ENCODE data around the gene TACR3. TPM values are rescaled to one million over a fixed set of nuclear protein-coding genes. Genes with fewer than 3 reads are reported as not detected.
"Not testable (repeated sequence)": the region's sequence is repeated elsewhere in the genome, so short reads cannot be mapped to it uniquely, and the experiment has no call there.

TACR3 gene
- total RNA-seq, 2 experiments from 2014 or later = not detected

DNA sequence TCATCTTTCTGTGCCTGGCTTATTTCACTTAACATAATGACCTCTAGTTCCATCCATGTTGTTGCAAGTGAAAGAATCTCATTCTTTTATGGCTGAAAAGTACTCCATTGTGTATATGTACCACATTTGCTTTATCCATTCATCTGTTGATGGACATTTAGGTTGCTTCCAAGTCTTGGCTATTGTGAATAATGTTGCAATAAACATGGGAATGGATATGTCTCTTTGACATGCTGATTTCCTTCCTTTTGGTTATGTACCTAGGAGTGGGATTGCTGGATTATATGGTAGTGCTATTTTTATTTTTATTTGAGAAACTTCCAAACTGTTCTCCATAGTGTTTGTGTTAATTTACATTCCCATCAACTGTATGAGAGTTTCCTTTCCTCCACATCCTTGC is 71.2 kb downstream of the TACR3 start:
- Mint-ChIP-seq H3K4me1 (no peaks in the 10 kb centered on the region), H3K4me3 (no peak overlapping the region), H3K27ac (no peak overlapping the region), H3K36me3 (ENCODE audit: low read depth) (no peaks in the 10 kb centered on the region), H3K27me3 (no peaks in the 10 kb centered on the region), H3K9me3 (peaks cover 4% of the 10 kb centered on the region)
- no peak for DNase-seq
- ChIA-PET POLR2A (no interaction called here), CTCF (no interaction called here)

DNA sequence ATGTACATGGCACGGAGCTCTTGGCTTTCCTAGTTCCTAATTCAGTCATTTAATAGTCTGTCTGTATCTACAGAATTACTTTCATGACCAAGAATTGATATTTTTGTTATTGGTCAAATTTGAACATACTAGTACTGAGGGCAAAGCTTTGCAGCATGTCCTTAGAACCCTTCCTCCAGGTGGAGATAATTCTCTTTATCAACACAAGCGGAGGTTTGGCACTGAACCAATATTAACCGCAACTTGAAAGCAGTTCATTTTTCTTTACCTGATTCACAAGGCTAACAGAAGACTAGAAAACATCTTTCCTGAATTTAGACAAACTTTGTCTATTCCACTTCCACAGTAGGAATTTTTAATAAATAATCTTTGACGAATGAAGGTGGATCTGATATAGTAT is 73.8 kb downstream of the TACR3 start:
- H3K27ac Mint-ChIP-seq = no peak overlapping the region
- ChIA-PET CTCF (no interaction called here), POLR2A (no interaction called here)
- no peaks in the 10 kb centered on the region for H3K9me3 Mint-ChIP-seq
- no peak for DNase-seq
- no peaks in the 10 kb centered on the region for H3K36me3 Mint-ChIP-seq (ENCODE audit: low read depth)
- no peaks in the 10 kb centered on the region for H3K27me3 Mint-ChIP-seq
- no peak overlapping the region for H3K4me3 Mint-ChIP-seq
- no peaks in the 10 kb centered on the region for H3K4me1 Mint-ChIP-seq

DNA sequence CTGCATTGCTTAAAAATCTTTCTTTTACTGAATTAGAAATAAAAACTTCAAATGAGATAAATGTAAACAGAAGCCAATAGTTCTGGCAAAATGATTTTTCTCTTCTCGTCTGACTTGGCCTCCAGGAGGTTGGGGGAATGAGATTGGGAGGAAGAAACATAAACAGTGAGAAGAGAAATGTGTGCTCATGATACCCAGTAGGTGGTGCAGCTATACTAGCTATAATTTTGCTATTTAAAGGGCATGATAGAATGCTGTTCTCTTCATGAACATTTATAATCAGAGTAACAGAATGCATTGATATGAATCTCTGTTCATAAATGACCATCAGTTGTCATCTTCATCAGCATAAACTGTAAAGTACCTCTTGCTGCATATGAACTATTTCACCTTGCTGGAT is 85.5 kb downstream of the TACR3 start:
- Mint-ChIP-seq H3K27me3 (no peaks in the 10 kb centered on the region), H3K4me3 (no peak overlapping the region), H3K27ac (no peak overlapping the region), H3K36me3 (ENCODE audit: low read depth) (no peaks in the 10 kb centered on the region), H3K4me1 (no peaks in the 10 kb centered on the region), H3K9me3 (peaks cover 8% of the 10 kb centered on the region)
- ChIA-PET CTCF (interaction anchor here (0.6 kb wide), 1 partner anchor 290 kb away, joined by 3 read pairs; no protein-coding TSS in a partner anchor), POLR2A (no interaction called here)
- no peak for DNase-seq

DNA sequence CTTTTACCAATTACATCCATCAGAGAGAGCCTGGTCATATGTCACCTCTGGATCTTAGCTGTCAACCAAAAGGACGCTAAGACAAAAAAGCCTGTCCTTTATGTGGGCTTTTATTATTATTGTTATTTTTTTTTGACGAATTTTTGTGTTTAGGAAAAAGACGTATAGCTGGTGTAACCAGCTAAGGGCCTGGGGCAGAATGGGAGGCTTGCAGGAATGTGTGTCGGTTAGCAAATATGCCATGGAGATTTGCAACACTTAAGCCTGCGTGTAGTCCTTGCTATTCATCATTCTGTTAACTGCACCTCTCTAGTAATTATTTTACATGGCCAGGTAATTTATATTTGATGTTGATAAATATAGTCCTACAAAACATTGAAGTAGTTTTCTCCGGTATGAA is 93.5 kb downstream of the TACR3 start:
- no peak overlapping the region for H3K4me3 Mint-ChIP-seq
- DNase-seq = no peak
- no peaks in the 10 kb centered on the region for H3K4me1 Mint-ChIP-seq
- no peak overlapping the region for H3K27ac Mint-ChIP-seq
- POLR2A ChIA-PET = no interaction called here
- H3K9me3 Mint-ChIP-seq = peaks cover 2% of the 10 kb centered on the region
- H3K27me3 Mint-ChIP-seq = no peaks in the 10 kb centered on the region
- no peaks in the 10 kb centered on the region for H3K36me3 Mint-ChIP-seq (ENCODE audit: low read depth)
- CTCF ChIA-PET = no interaction called here

DNA sequence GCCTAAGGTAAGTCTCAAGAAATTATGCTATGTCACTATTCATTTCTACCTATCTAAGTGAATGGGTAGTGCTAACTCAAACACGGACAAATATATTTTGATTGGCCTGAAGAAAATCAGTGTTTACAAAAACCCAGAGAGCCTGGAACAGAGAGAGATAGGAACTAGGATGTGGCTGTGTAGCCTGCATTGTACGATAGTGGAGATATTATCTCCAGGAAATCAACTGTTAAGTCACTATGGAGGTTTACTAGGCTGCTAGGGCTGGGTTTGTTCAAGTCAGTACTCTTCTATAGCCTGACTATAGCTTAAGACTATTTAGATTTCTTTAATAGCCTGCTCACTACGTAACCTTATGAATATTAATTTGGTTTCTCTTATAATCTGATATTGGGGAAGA is 127.9 kb downstream of the TACR3 start:
- ChIA-PET POLR2A (no interaction called here), CTCF (no interaction called here)
- Mint-ChIP-seq H3K4me3 (no peak overlapping the region), H3K27ac (no peak overlapping the region), H3K36me3 (ENCODE audit: low read depth) (no peaks in the 10 kb centered on the region), H3K9me3 (no peaks in the 10 kb centered on the region), H3K4me1 (no peaks in the 10 kb centered on the region), H3K27me3 (no peaks in the 10 kb centered on the region)
- DNase-seq = no peak

DNA sequence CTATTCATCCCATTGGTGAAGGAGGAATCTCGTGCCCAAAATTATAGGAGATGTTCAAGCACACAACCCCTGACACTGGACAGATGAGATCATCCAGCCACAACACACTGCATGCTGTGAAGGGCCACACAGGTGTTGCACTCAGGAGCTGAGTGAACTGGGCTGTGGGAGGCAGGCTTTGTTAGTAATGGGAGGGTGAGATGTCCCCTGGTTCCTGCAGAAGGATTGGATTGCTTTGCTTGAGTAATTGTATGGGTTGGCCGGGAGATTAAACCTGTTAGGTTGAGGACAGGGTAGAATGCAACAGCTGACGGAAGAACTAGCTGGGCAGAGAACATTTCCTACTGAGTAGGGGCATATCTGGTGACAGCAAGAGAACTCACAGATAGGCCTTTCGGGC is 152.2 kb downstream of the TACR3 start:
- no peaks in the 10 kb centered on the region for H3K36me3 Mint-ChIP-seq (ENCODE audit: low read depth)

DNA sequence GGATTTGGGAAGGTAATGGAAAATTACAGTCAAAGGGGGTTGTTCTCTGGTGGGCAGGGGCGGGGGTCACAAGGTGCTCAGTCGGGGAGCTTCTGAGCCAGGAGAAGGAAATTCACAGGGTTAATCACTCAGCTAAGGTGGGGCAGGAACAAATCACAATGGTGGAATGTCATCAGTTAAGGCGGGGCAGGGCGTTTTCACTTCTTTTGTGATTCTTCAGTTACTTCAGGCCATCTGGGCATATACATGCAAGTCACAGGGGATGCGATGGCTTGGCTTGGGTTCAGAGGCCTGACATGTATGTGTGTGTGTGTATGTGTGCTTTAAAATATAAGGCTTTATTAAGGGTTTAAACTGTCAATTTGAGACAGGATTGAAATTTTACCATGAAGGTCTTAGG is 160.6 kb downstream of the TACR3 start:
- POLR2A ChIA-PET; H3K4me3 Mint-ChIP-seq; H3K27ac Mint-ChIP-seq; H3K27me3 Mint-ChIP-seq; H3K9me3 Mint-ChIP-seq; CTCF ChIA-PET; H3K4me1 Mint-ChIP-seq; DNase-seq; H3K36me3 Mint-ChIP-seq (ENCODE audit: low read depth): not testable (repeated sequence)

More for the DNA sequence above, 152.2 kb downstream of the TACR3 start:
- Mint-ChIP-seq H3K4me1 (no peaks in the 10 kb centered on the region), H3K27ac (no peak overlapping the region), H3K9me3 (no peaks in the 10 kb centered on the region), H3K4me3 (no peak overlapping the region), H3K27me3 (no peaks in the 10 kb centered on the region)
- no peak for DNase-seq
- CTCF ChIA-PET = no interaction called here
- POLR2A ChIA-PET = no interaction called here
